ENCODE measurements around the gene PREB.

GRCh38 chr2:27143285-27143684 is 8.8 kb upstream of the PREB start:
- no peak for TF ChIP-seq POLR2A (IDR thresholded peaks at IDR 0.05; ENCODE audit: low read depth, low read length)
- no peak for TF ChIP-seq TAF1 (IDR thresholded peaks at IDR 0.05; ENCODE audit: low read depth, low read length)

Data from GM12891 (cell line).